DOHH2 (cell line): ENCODE measurements around the gene ASAP2.
"Not testable (repeated sequence)": the region's sequence is repeated elsewhere in the genome, so short reads cannot be mapped to it uniquely, and the experiment has no call there.

Experiments used
- H3F3A ChIP-seq: fragments of 200-600 bp; sonication (generic), shearing (Covaris generic); 2 replicates; pipeline ENCODE4 v1.6.0; 2016; ENCODE audit warnings: antibody characterized with exemption, mild to moderate bottlenecking; ENCODE audit not compliant: control insufficient read depth, insufficient read depth
- H3K27ac ChIP-seq: fragments of 200-600 bp; sonication (generic); 2 replicates; pipeline ENCODE4 v1.5.1; 2014; ENCODE audit warnings: low read depth, mild to moderate bottlenecking, low read length, moderate library complexity
- H3K27me3 ChIP-seq: fragments of 200-600 bp; sonication (generic); 2 replicates; pipeline ENCODE4 v1.6.1; 2014; ENCODE audit warnings: mild to moderate bottlenecking, low read length, mixed read lengths; ENCODE audit not compliant: control insufficient read depth
- H3K36me3 ChIP-seq: fragments of 200-600 bp; sonication (generic); 2 replicates; pipeline ENCODE4 v1.6.1; 2014; ENCODE audit warnings: mild to moderate bottlenecking, low read length, moderate library complexity, mixed read lengths; ENCODE audit not compliant: control insufficient read depth
- H3K4me1 ChIP-seq: fragments of 200-600 bp; sonication (generic); 2 replicates; pipeline ENCODE4 v1.6.1; 2014; ENCODE audit warnings: mild to moderate bottlenecking, low read length, mixed read lengths; ENCODE audit not compliant: control insufficient read depth
- H3K4me2 ChIP-seq: fragments of 200-600 bp; sonication (generic); 2 replicates; pipeline ENCODE4 v1.6.0; 2014; ENCODE audit warnings: mild to moderate bottlenecking, low read length, moderate library complexity
- H3K4me3 ChIP-seq: fragments of 200-600 bp; sonication (generic); 2 replicates; pipeline ENCODE4 v1.5.1; 2014; ENCODE audit warnings: mild to moderate bottlenecking, low read length, mixed read lengths
- H3K79me2 ChIP-seq: fragments of 200-600 bp; sonication (generic); 2 replicates; pipeline ENCODE4 v1.6.1; 2014; ENCODE audit warnings: mild to moderate bottlenecking, low read length, mixed read lengths; ENCODE audit not compliant: control insufficient read depth
- H3K9me2 ChIP-seq: fragments of 200-600 bp; sonication (generic); replicated peaks from 2 replicates; pipeline ENCODE4 v1.6.1; 2014; ENCODE audit warnings: mild to moderate bottlenecking, low read length, mixed read lengths; ENCODE audit not compliant: control insufficient read depth
- H3K9me3 ChIP-seq: fragments of 200-600 bp; sonication (generic); 2 replicates; pipeline ENCODE4 v1.6.1; 2014; ENCODE audit warnings: antibody characterized with exemption, low read length, mixed read lengths; ENCODE audit not compliant: control insufficient read depth, insufficient read depth
- H4K20me1 ChIP-seq: fragments of 200-600 bp; sonication (generic); 2 replicates; pipeline ENCODE4 v1.6.0; 2014; ENCODE audit warnings: low read depth, mild to moderate bottlenecking, antibody characterized with exemption, low read length, moderate library complexity; ENCODE audit not compliant: control insufficient read depth, insufficient read depth
- CTCF ChIP-seq: fragments of 200-600 bp; sonication (generic); IDR thresholded peaks from one replicate; pipeline ENCODE4 v1.5.1; 2014; ENCODE audit warnings: antibody characterized with exemption, mild to moderate bottlenecking, low read depth, low read length; ENCODE audit not compliant: poor library complexity, severe bottlenecking
- EZH2phosphoT487 ChIP-seq: fragments of 200-600 bp; sonication (generic); IDR thresholded peaks from 2 replicates; pipeline ENCODE4 v1.6.1; 2017; ENCODE audit warnings: borderline replicate concordance, mild to moderate bottlenecking, antibody characterized with exemption, low read length, moderate library complexity, mixed read lengths

The ASAP2 gene

DNA sequence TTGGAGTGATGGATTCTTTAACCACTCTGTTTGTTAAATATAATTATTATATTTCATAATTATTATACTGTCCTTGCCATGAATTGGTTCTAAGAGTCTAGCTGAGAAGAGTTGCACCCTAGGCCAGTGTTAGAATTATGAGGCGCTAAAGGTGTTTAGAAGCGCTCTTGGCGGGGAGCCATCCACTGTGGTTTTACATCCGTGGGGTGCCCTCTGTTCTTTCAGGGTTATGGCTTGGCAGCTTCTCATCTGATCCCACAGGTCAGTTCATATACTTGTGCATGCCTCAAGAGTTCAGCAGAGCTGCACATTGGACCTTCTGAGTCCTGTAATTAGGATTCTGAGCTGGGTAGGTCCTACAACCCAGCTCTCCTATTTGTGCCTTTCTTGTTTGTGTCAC lies 9.1 kb downstream of the ASAP2 start:
- peaks cover 8% of the 10 kb centered on the region for H3K27me3 ChIP-seq
- H3K9me2 ChIP-seq = no peaks in the 10 kb centered on the region
- H3K4me3 ChIP-seq = no peak overlapping the region
- H3F3A ChIP-seq = no peaks in the 10 kb centered on the region
- H3K27ac ChIP-seq = no peak overlapping the region
- H3K36me3 ChIP-seq = no peaks in the 10 kb centered on the region
- H3K4me1 ChIP-seq = no peaks in the 10 kb centered on the region
- H3K9me3 ChIP-seq = no peaks in the 10 kb centered on the region
- no peaks in the 10 kb centered on the region for H4K20me1 ChIP-seq
- no peak overlapping the region for H3K4me2 ChIP-seq
- TF ChIP-seq EZH2phosphoT487 (no peak), CTCF (no peak)
- H3K79me2 ChIP-seq = no peaks in the 10 kb centered on the region

DNA sequence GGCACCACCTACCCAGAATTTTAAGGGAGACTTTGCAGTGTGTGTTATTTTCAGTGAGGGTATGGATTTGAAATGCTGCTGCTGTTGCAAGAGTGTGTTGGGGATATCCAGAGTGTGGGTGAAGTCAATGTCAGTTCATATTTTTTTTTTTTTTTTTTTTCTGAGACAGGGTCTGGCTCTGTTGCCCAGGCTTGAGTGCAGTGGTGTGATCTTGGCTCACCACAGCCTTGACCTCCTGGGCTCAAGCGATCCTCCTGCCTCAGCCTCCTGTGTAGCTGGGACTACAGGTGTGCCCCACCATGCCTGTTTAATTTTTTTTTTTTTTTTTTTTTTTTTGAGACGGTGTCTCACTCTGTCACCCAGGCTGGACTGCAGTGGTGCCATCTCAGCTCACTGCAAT lies 9.5 kb downstream of the ASAP2 start:
- H3K27ac ChIP-seq, H3K27me3 ChIP-seq, H3K9me3 ChIP-seq, H3K36me3 ChIP-seq, H3F3A ChIP-seq, H3K4me2 ChIP-seq, H4K20me1 ChIP-seq, H3K9me2 ChIP-seq, H3K79me2 ChIP-seq, H3K4me3 ChIP-seq, H3K4me1 ChIP-seq: not testable (repeated sequence)

DNA sequence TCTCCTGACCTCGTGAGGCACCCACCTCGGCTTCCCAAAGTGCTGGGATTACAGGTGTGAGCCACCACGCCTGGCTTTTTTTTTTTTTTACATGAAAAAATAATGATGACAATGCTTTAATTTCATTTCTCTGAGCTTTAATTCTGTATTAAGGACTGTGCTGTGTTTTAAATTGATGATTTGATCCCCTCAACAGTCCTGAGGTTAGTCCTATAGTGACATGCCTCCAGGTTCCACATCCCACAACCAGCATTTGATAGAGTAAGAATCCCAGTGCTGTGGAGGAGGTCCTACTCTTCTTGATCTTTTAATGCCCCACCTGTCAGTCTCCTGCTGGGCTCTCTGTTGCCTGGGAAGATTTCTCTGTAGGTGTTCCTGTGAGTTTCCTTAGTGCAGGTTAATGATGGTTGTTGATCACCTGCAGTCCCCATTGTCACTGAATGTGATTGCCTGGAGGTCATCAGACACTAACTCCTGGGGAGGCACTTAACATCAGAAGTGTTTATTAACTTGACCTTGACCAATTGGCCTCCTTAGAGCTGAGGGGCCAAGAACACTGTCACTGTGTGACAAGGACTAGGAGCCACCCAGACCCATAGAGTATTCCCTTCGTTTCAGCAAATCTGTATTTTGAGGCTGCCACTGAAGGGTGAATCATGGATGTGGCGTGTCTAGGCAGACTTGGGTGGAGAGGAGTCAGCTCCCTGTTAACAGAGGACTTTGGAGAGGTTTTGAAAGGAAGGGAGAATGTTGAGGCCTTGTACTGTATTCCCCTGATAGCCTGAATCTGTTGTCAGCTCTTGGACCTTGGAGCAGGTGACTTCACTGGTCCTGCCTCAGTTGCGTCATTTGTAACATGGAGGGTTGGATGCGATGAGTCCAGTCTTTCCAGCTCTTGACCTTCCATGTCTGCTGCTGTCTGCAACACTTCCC lies 11.5 kb downstream of the ASAP2 start:
- Histone ChIP-seq H3K9me3 (no peaks in the 10 kb centered on the region), H3K4me1 (no peaks in the 10 kb centered on the region), H3K27ac (no peak overlapping the region), H3K36me3 (no peaks in the 10 kb centered on the region), H3F3A (no peaks in the 10 kb centered on the region), H3K27me3 (peaks cover 8% of the 10 kb centered on the region), H3K4me2 (no peak overlapping the region), H3K9me2 (no peaks in the 10 kb centered on the region), H3K4me3 (no peak overlapping the region), H4K20me1 (no peaks in the 10 kb centered on the region), H3K79me2 (no peaks in the 10 kb centered on the region)
- TF ChIP-seq CTCF (no peak), EZH2phosphoT487 (no peak)

DNA sequence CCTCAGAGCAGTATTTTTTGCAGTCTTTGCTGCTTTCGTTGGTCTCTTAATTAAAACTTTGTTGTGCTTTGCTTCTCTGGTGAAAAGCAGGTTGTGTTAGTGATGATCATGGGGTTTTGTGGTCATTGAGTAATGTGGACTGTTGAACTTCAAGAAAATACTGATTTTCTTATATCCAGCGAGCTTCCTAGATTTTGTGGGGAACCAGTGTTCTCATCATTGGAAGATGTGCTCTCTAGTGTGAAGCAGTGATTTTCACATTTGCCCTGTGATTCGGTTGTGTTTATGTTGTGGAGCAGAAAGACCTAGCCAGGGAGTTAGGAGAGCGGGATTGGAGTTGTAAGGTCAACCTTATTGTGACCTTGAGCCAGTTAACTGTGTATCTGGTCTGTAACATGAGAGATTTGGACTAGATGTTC lies 12.4 kb downstream of the ASAP2 start:
- H3K4me3 ChIP-seq = no peak overlapping the region
- H4K20me1 ChIP-seq = no peaks in the 10 kb centered on the region
- no peak overlapping the region for H3K27ac ChIP-seq
- peaks cover 8% of the 10 kb centered on the region for H3K27me3 ChIP-seq
- no peak overlapping the region for H3K4me2 ChIP-seq
- TF ChIP-seq CTCF (no peak), EZH2phosphoT487 (no peak)
- no peaks in the 10 kb centered on the region for H3K79me2 ChIP-seq
- no peaks in the 10 kb centered on the region for H3K9me2 ChIP-seq
- no peaks in the 10 kb centered on the region for H3K36me3 ChIP-seq
- H3K4me1 ChIP-seq = no peaks in the 10 kb centered on the region
- no peaks in the 10 kb centered on the region for H3F3A ChIP-seq
- H3K9me3 ChIP-seq = no peaks in the 10 kb centered on the region
